ENCODE data around the gene PAMR1.

DNA sequence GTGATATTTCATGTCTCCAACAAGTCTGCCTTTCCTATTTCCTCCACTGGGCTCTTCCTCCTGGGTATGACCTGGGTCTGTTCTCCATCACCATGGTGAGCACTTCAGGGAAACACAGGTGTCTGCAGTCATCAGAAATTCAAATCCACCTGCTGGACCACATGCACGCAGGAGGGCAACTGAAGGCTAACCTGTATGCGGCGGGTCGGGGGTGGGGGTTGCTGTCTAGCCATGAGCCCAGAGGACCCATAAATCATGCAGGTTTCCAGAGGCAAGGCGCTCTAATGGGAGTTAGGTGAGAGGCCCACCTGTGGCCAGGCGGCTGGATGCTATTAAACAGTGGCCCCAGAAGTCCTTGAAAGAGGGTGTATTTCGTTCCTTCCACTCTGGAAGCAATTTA, 11.1 kb upstream of the PAMR1 start:
- no peak for TF ChIP-seq NBN (IDR thresholded peaks at IDR 0.05; ENCODE audit: low read depth)
- TF ChIP-seq, protein P1, sequence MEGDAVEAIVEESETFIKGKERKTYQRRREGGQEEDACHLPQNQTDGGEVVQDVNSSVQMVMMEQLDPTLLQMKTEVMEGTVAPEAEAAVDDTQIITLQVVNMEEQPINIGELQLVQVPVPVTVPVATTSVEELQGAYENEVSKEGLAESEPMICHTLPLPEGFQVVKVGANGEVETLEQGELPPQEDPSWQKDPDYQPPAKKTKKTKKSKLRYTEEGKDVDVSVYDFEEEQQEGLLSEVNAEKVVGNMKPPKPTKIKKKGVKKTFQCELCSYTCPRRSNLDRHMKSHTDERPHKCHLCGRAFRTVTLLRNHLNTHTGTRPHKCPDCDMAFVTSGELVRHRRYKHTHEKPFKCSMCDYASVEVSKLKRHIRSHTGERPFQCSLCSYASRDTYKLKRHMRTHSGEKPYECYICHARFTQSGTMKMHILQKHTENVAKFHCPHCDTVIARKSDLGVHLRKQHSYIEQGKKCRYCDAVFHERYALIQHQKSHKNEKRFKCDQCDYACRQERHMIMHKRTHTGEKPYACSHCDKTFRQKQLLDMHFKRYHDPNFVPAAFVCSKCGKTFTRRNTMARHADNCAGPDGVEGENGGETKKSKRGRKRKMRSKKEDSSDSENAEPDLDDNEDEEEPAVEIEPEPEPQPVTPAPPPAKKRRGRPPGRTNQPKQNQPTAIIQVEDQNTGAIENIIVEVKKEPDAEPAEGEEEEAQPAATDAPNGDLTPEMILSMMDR (IDR thresholded peaks at IDR 0.05 in 2 of 3, conservative IDR thresholded peaks at IDR 0.05 in 1 of 3; ENCODE audit: insufficient read depth in 2 of 3, low read depth in 1 of 3, low read length in 3 of 3), result no peak
- TF ChIP-seq YY1 (IDR thresholded peaks at IDR 0.05; ENCODE audit: borderline replicate concordance in 1 of 3, control insufficient read depth in 1 of 3, extremely low read depth in 1 of 3, insufficient read depth in 3 of 3, insufficient read length in 1 of 3, insufficient replicate concordance in 2 of 3, low read depth in 1 of 3, low read length in 2 of 3), result no peak
- no peak for TF ChIP-seq HNRNPH1 (optimal IDR thresholded peaks at IDR 0.05; ENCODE audit: low read depth, low read length)

All from K562 (cell line).